Pulmonary artery endothelial cell (primary cell): ENCODE data around the gene ADM2. TPM values are rescaled to one million over a fixed set of nuclear protein-coding genes. Genes with fewer than 3 reads are reported as not detected.

ENCODE experiments used
- DNase-seq: peaks from one replicate; pipeline ENCODE4 v3.0.0-alpha.2; 2011; ENCODE audit warnings: low read depth, low spot score
- total RNA-seq: library from RNA; depleted of rRNA; stranded (reverse); fragments of >200 nt; gene quantifications from 2 replicates; pipeline ENCODE4 v1.2.3, GENCODE V29; 2014

Gene ADM2
- total RNA-seq, 1 donor from 2014 or later, result 0.20 TPM

- DNase-seq, result no peak
Measured at GRCh38 chr22:50445071-50445879, 36.1 kb upstream of the ADM2 start.

- no peak for DNase-seq
Measured at GRCh38 chr22:50445880-50446707, 35.2 kb upstream of the ADM2 start.

GRCh38 chr22:50446708-50447575 is 34.4 kb upstream of the ADM2 start:
- DNase-seq, result no peak

GRCh38 chr22:50447576-50448551 is 33.5 kb upstream of the ADM2 start:
- no peak for DNase-seq

- DNase-seq, result no peak
Measured at GRCh38 chr22:50452649-50453048, 28.7 kb upstream of the ADM2 start.

- DNase-seq, result no peak
Measured at GRCh38 chr22:50454556-50455075, 26.7 kb upstream of the ADM2 start.

- no peak for DNase-seq
Measured at GRCh38 chr22:50455201-50455600, 26.1 kb upstream of the ADM2 start.

- no peak for DNase-seq
Measured at GRCh38 chr22:50456026-50456425, 25.3 kb upstream of the ADM2 start.

GRCh38 chr22:50456466-50457234 is 24.7 kb upstream of the ADM2 start:
- no peak for DNase-seq

GRCh38 chr22:50459016-50459415 is 22.3 kb upstream of the ADM2 start:
- DNase-seq, result no peak

- DNase-seq, result no peak
Measured at GRCh38 chr22:50459496-50460140, 21.7 kb upstream of the ADM2 start.

- DNase-seq, result no peak
Measured at GRCh38 chr22:50460938-50461337, 20.4 kb upstream of the ADM2 start.

- DNase-seq, result no peak
Measured at GRCh38 chr22:50461536-50461935, 19.8 kb upstream of the ADM2 start.

GRCh38 chr22:50461979-50462540 is 19.3 kb upstream of the ADM2 start:
- no peak for DNase-seq

- DNase-seq, result no peak
Measured at GRCh38 chr22:50463188-50463900, 18.0 kb upstream of the ADM2 start.

GRCh38 chr22:50464451-50464850 is 16.9 kb upstream of the ADM2 start:
- no peak for DNase-seq

- no peak for DNase-seq
Measured at GRCh38 chr22:50465066-50465930, 16.0 kb upstream of the ADM2 start.
